ENCODE measurements around the gene NAPA. TPM values are rescaled to one million over a fixed set of nuclear protein-coding genes. Genes with fewer than 3 reads are reported as not detected.

Gene NAPA
- total and polyA plus RNA-seq, 2 of the 13 experiments (the other 11 are each of a cell fraction or from before 2014, with no cell fraction given): 32.6 to 65.9 TPM

- Histone ChIP-seq H3K4me1 (ENCODE audit: insufficient read depth, low read length) (peaks cover 8% of the 10 kb centered on the region; the same call in 1 of the 2 replicates), H3K27me3 (ENCODE audit: control insufficient read depth in 1 of 2, insufficient read depth in 2 of 2, low read length in 2 of 2) (peaks cover 3 to 24% of the 10 kb centered on the region in 2 experiments; a peak in 4 of 5 replicates), H3K9me3 (ENCODE audit: low read length) (no peaks in the 10 kb centered on the region), H3K4me3 (replicated peaks in 1 of 3; ENCODE audit: insufficient read depth in 1 of 3, low read depth in 2 of 3, low read length in 3 of 3) (no peak overlapping the region), H2AFZ (ENCODE audit: low read length) (no peak overlapping the region), H3K79me2 (ENCODE audit: insufficient read depth, low read length) (no peaks in the 10 kb centered on the region), H3K27ac (ENCODE audit: extremely low read length, insufficient read depth, low read length) (no peak overlapping the region), H3K36me3 (replicated peaks in 1 of 2; ENCODE audit: control insufficient read depth in 1 of 2, insufficient read depth in 2 of 2, low read length in 2 of 2) (no peaks in the 10 kb centered on the region), H3K9ac (ENCODE audit: insufficient read depth, low read depth, low read length) (no peak overlapping the region), H4K20me1 (ENCODE audit: insufficient read depth, low read length) (no peaks in the 10 kb centered on the region), H3K4me2 (ENCODE audit: low read depth, low read length) (no peak overlapping the region)
- TF ChIP-seq MLLT10 (CRISPR knock-in tag; IDR thresholded peaks at IDR 0.05) (no peak), NCOR1 (IDR thresholded peaks at IDR 0.05; ENCODE audit: borderline replicate concordance, low read length) (no peak), THAP9 (CRISPR knock-in tag; IDR thresholded peaks at IDR 0.05; ENCODE audit: borderline replicate concordance) (no peak), ERF (CRISPR knock-in tag; IDR thresholded peaks at IDR 0.05) (no peak), ARNT (IDR thresholded peaks at IDR 0.05) (no peak)
- CTCF ChIA-PET (ENCODE audit: low intra/inter-chr PET ratio, low total read pairs): no interaction called here
- in situ Hi-C loops (cut with HindIII; ENCODE audit: extremely low pct_ligation_motif_present, low pct_unique_long_range_greater_than_20kb): no loop called here
- FAIRE-seq: no peak
- WGBS (ENCODE audit: low lambda C conversion rate): 3% methylated on average over 1 of the region's 1 CpG
- intact Hi-C loops (cut with micrococcal nuclease; ENCODE audit: unreplicated experiment): no loop called here
- ATAC-seq: no peak
- DNase-seq (ENCODE audit: low spot score): no peak
- POLR2A ChIA-PET: no interaction called here
- no TSS peak for BruUV-seq (replicated peaks)
These were observed 19.8 kb upstream of the NAPA start for GRCh38 chr19:47534628-47535027.
